NCI-H2171 treated with DMSO at 0.1 percent for 48 hours (cell line): ENCODE data around the gene PTPRE.
"Not testable (repeated sequence)": the region's sequence is repeated elsewhere in the genome, so short reads cannot be mapped to it uniquely, and the experiment has no call there.

ENCODE experiments used
- DNase-seq: peaks from one replicate; lab custom pipeline; 2025; lab: John Stamatoyannopoulos, UW

PTPRE gene

DNA sequence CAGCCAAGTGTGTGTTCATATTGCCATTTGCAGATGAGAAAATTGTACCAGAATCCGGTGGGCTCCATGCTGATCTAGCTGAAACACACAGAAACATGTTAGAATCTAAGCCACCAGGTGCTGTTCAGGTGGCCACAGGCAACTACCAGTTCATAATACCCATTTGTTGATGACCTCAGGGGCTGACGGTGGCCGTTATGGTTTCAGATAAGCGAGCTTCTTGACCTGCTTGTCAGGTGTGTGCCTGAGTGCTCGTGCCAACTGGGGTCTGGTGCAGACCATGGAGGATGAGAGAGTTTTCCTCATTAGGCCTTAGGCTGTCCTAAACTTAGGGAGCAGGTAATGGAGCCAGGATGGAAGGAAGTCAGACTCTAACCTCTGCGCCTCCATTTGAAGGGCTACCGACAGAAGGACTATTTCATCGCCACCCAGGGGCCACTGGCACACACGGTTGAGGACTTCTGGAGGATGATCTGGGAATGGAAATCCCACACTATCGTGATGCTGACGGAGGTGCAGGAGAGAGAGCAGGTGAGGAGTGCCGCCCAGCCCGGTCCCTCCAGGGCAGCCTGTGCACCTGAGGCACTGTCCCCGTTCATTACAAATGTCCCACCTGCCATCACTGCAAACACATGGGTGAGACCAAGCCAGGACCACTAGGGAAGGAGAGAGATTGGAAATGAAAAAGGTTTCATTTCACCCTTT, 166.2 kb downstream of the PTPRE start:
- no peak for DNase-seq

DNA sequence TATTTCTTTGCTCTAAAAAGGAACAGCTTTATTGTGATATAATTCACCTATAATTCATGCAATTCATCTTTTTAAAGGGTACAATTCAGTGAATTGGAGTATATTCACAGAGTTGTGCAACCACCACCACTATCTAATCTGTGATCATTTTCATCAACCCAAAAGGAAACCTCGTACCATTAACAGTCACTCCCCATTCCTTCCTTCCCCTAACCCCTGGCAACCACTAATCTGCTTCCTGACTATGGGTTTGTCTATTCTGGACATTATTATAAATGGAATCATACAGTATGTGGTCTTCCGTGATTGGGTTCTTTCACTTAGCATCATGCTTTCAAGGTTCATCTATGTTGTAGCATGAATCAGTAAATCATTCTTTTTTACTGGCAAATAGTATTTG, 167.0 kb downstream of the PTPRE start:
- DNase-seq, result no peak

DNA sequence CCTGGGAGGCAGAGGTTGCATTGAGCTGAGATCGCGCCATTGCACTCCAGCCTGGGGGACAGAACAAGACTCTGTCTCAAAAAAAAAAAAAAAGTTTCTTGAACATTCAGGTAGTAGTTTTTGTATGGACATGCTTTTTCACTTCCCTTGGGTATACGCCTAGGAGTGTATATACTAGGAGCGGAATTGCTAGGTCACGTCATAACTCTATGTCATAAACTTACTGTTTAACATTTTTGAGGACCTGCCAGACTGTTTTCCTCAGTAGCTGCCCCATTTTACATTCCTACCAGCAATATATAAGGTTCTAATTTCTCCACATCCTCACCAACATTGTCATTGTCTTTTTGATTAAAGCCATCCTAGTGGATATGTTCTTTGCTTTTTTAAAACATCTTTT, 167.7 kb downstream of the PTPRE start:
- no peak for DNase-seq

- DNase-seq, result no peak
These were observed 170.4 kb downstream of the PTPRE start for GRCh38 chr10:128077155-128077875.

DNA sequence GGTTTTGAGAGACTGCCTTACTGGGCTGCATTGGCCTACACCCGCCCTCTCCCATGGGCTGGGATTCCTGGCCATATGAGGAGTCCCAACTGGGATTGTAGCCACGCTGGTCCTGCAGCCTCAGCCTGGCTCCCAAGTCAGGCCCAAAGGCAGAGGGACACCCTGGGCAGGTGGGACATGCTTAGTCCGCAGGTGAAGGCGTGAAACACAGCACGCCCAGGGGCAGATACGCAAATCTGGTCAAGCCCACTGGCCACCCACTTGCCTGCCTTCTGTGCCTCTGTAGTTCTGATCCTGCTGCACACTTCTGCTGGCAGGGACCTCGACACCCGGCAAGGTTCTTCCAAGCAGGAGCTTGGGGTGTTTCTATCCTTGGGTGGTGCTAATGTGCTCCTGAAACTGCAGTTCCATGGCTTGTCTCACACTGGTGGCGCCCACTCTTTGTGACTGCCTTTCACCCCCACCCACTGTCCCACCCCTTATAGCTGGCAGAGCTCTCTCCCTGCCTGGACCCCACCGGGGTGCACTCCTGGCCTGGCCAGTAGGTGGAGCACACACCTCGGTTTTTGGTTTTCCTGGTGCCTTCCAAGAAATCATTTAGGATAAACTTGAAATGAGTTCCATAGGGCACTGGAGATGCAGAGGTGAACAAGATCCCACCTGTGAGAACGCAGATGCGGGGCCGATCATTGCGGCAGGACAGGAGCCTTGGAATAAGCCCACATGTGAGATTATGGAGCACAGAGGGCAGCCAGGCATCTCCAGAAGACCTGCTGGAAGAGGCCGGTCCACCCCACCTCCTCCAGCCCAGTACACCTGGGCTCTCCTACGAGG, 171.4 kb downstream of the PTPRE start:
- DNase-seq, result peak; percentile 23

DNA sequence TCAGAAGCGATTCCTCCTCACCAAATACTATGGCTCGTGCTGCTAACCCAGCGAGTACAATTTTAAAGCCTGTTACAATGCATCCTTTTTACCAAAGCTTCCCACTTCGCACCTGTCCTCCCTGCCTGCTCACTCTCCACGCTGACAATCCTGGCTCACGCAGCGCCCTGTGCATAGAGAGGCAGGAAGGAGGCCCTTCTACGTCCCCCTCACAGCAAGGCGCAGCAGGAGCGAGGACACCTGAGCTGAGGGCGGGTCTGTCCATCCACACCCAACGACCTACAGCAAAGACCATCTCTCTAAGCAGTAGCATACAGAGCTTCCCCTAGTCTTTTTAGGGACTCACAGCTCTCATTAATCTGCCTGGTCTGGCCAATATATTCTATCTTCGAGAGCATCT, 173.3 kb downstream of the PTPRE start:
- no peak for DNase-seq

GRCh38 chr10:128080641-128081040, 173.7 kb downstream of the PTPRE start:
- DNase-seq, result peak; percentile 45

DNA sequence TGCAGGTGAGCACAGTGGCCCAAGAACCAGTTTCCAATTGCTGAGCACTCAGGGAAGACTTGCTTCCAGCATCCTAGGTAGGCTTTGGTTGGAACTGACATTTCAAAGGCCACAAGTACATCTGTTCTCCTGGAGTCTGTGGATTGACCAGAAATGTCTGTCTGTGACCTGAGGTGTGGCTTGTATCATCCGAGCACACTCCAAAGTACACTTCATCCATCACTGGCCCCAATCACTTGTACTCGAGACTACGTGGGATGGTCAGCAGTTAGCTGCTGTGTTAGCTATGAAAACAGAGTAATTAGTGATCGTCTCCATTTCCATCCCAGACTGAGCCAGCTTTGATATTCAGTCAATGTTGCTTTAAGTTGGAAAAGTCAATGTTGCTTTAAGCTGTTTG, 174.3 kb downstream of the PTPRE start:
- no peak for DNase-seq

GRCh38 chr10:128081720-128082119, 174.8 kb downstream of the PTPRE start:
- no peak for DNase-seq

GRCh38 chr10:128083191-128083895, 176.4 kb downstream of the PTPRE start:
- DNase-seq, result no peak

GRCh38 chr10:128084364-128084763, 177.5 kb downstream of the PTPRE start:
- no peak for DNase-seq

GRCh38 chr10:128084991-128085390, 178.1 kb downstream of the PTPRE start:
- no peak for DNase-seq

DNA sequence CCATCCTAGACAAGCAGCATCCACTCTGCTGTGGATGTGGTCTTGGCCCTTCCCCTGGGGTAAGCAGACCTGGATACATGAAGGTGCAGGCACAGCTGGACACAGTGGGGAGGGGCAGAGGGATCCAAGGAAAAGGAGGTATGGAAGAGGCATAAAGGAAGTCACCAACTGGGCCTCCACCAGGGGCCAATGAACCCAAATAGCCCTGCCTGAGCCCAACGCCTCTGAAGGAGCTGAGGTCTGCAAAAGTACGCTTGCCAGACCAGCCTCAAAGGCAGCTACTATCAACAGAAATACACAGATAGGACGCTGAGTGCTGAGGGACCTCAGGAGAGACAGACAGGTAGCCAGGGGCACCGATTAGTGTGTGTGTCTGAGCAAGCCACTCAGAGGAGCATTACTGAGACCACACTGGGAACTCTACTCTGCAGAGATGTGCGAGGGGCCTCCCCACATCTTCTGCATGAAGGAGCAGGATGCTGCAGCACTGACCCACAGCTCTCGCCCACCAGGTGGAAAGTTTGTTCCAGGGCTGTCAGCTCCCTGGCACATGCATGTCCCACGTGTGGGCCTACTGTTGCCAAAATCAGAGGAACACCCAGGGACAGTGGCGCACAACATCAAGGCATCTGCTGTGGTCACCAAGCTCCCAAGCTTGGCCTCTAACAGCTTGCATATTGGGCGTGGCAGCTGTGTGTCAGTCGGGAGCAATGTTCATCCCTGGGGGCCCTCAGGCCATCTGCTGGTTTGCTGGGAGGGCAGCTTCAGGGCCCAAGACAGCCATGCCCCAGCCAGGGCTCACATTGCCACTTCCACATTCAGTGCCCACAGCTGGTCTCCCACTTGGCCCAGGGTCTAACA, 179.3 kb downstream of the PTPRE start:
- DNase-seq, result peak; percentile 16

GRCh38 chr10:128087146-128087883, 180.4 kb downstream of the PTPRE start:
- DNase-seq, result no peak

GRCh38 chr10:128087884-128088709, 181.2 kb downstream of the PTPRE start:
- peak; percentile 34 for DNase-seq

DNA sequence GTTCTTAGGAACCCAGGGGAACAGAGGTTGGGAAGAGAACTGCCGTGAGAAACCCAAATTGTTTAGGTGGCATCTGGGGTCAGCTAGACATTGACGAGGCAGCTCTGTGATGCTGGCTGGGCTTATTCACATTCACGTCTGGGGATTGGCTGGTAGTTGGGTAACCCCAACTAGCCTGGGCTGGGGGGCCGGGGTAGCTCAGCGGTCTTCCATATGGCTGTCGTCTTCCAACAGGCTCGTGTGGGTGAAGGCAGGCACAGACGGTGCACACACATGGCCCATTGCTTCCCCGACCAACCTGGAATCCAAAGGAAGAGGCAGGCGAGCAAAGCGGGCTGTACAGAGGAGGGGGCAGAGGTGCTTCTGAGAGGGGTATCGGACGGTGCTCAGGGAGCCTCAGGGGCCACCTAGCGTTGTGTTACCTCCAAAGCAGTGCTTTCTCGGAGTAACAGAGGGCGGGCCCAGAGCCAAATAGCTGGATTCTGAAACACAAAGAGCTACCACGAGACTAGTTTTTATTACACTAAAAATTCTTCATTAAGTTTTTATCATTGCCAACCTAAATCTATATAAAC, 184.8 kb downstream of the PTPRE start:
- DNase-seq, result no peak

GRCh38 chr10:128092454-128092853, 185.6 kb downstream of the PTPRE start:
- DNase-seq, result no peak

DNA sequence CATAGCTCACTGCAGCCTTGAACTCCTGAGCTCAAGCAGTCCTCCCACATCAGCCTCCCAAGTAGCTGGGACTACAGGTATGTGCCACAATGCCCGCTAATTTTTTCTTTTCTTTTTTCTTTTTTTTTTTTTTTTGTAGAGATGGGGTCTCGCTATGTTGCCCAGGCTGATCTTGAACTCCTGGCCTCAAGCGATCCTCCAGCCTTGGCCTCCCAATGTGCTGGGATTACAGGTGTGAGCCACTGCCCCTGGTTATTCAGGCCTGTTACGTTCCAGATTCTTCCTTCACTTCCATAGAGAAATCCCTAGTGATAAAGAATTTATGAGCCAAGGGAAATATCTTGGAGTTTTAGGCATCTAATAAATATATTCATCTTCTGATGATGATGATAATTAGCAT, 187.7 kb downstream of the PTPRE start:
- not testable (repeated sequence) for DNase-seq
